NCI-H128 (cell line): ENCODE data around the gene GRAMD1A.
"Not testable (repeated sequence)": the region's sequence is repeated elsewhere in the genome, so short reads cannot be mapped to it uniquely, and the experiment has no call there.

Experiments used
- DNase-seq: peaks from one replicate; lab custom pipeline; 2025; ENCODE audit not compliant: unreplicated experiment; lab: John Stamatoyannopoulos, UW

Gene GRAMD1A

GRCh38 chr19:34999498-35000337, at the start of gene GRAMD1A:
Gene GRAMD1A, plus strand, starts transcription at chr19:35000323. Its CDS starts 156 bp downstream, at chr19:35000479.
- DNase-seq = no peak

GRCh38 chr19:34953092-34953491, 47.0 kb upstream of the GRAMD1A start:
- no peak for DNase-seq

GRCh38 chr19:34957830-34958751, 42.0 kb upstream of the GRAMD1A start:
- DNase-seq = no peak

- DNase-seq = no peak
Observed at GRCh38 chr19:34959021-34959420, 41.1 kb upstream of the GRAMD1A start.

GRCh38 chr19:34960103-34960805, 39.9 kb upstream of the GRAMD1A start:
- no peak for DNase-seq

GRCh38 chr19:34960940-34961679, 39.0 kb upstream of the GRAMD1A start:
- DNase-seq = no peak

GRCh38 chr19:34961775-34962686, 38.1 kb upstream of the GRAMD1A start:
- DNase-seq = no peak

GRCh38 chr19:34962687-34963572, 37.2 kb upstream of the GRAMD1A start:
- DNase-seq = no peak

GRCh38 chr19:34963573-34964406, 36.3 kb upstream of the GRAMD1A start, which contains the start of gene ZNF792:
Gene ZNF792, minus strand, starts transcription at chr19:34964229. Its CDS starts 567 bp downstream, at chr19:34963662.
- peak; percentile 5 for DNase-seq

- DNase-seq = no peak
Observed at GRCh38 chr19:34964598-34964997, 35.5 kb upstream of the GRAMD1A start.

- DNase-seq = not testable (repeated sequence)
Observed at GRCh38 chr19:34965505-34965904, 34.6 kb upstream of the GRAMD1A start.

GRCh38 chr19:34967551-34967950, 32.6 kb upstream of the GRAMD1A start:
- no peak for DNase-seq

- no peak for DNase-seq
Observed at GRCh38 chr19:34969721-34970120, 30.4 kb upstream of the GRAMD1A start.

- DNase-seq = not testable (repeated sequence)
Observed at GRCh38 chr19:34970185-34970780, 29.8 kb upstream of the GRAMD1A start.

GRCh38 chr19:34972163-34972705, 27.9 kb upstream of the GRAMD1A start:
- no peak for DNase-seq

- no peak for DNase-seq
Observed at GRCh38 chr19:34974646-34975045, 25.5 kb upstream of the GRAMD1A start.

GRCh38 chr19:34975056-34975455, 25.1 kb upstream of the GRAMD1A start:
- no peak for DNase-seq
